GM19324 (cell line): Measurements from ENCODE around the gene NSUN2.

Source experiments
- ATAC-seq: cut with Tn5 transposase; IDR thresholded peaks from one replicate; pipeline ENCODE4 v1.9.1; 2021; ENCODE audit warnings: mild to moderate bottlenecking, moderate library complexity; ENCODE audit not compliant: unreplicated experiment, low FRiP score

Gene NSUN2

DNA sequence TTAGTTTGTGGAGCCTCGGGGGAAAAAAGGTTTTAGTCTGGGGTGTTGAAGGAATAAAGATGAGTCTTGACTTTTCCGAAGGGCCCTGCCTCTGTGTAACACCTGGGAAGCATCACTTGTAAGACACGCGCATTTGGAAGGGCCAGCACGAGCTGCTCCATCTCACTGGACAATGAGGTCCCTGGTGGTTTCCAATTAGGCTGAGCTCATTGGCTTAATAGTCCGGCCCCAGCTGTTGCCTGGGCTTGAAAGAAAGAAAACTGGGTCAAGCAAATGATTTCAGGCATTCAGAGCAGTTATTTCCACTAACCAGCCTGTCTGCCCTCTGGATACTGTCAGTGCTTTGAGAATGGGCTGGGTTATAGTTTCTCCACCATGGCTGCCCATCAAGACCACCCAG is 64.5 kb downstream of the NSUN2 start:
- no peak for ATAC-seq

DNA sequence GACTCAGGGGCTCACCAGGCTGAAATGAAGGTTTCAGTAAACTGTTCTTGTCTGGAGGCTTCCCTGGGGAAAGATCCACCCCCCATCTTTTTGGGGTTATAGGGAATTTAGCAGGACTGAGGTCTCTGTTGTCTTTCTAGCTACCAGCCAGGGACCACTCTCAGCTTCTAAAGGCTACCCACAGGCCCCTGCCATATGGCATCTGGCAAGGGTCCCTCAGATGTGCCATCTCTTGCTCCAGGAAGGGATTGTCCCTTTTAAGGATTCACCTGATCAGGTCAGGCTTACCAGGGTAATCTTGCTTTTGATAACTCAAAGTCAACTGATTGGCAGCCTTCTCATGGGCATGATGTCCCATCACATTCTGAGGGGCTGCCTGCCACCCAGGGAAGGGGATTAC is 65.0 kb downstream of the NSUN2 start:
- ATAC-seq: no peak

DNA sequence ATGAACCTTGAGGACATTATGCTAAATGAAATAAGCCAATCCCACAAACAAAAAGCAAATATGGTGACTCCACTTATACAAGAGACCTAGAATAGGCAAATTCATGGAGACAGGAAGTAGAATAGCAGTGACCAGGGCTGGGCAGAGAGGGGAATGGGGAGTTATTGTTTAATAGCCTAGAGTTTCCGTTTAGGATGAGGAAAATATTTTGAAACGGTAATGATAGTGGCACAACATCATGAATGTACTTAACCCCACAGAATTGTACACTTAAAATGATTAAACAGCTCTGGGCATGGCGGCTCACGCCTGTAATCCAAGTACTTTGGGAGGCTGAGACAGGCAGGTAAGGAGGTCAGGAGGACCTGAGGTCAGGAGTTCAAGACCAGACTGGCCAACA is 65.8 kb downstream of the NSUN2 start:
- no peak for ATAC-seq

DNA sequence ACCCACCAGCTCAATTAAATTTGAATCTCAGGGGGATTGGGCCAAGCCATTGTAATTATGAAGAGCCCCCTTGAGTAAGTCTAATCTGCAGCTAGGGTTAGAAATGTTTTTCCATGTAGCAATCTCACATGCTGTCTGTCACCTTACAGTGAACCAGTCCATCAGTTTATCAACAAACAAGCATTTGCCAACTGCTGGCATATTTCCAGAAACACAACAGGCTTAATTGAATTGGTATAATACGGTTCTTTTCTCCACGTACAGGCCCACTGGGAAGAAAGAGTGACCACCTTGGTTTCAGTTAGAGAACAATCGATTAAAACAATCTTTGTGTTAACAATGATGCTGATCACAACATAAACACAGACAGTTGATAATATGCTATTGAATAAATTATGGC is 67.4 kb downstream of the NSUN2 start:
- no peak for ATAC-seq

DNA sequence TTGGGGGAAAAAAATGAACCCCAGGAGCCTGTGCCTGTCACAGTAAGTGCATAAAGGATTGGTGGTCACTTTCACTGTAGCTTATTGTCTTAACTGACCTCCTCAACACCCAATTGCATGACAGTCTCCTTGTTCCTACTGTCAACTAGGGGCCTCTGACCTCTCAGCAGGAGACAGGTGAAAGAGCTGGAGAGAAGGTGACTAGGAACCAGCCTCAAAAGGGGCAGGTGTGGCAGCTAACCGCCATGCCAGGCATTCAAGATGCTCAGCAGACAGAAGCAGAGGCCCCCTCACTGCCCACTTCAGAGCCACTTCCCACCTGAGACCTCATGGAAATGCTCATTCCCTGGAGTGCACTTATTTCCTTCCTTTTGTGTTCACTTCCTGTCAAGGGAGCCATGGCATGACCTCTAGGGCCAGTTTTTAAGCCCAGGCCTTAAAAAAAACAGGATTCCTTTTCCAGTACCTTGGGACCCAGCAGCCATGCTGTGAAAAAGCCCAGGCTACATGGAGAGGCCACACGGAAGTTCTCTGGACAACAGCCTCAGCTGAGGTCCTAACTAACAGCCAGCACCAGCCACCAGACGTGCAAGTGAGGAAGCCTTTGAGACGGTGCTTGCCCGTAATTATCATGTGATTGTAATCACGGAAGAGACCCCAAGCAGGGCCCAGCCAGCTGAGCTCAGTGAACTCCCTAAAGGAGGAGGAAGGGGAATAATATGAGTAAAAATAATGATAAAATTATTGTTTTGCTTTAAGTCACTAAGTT is 74.9 kb downstream of the NSUN2 start:
- no peak for ATAC-seq

DNA sequence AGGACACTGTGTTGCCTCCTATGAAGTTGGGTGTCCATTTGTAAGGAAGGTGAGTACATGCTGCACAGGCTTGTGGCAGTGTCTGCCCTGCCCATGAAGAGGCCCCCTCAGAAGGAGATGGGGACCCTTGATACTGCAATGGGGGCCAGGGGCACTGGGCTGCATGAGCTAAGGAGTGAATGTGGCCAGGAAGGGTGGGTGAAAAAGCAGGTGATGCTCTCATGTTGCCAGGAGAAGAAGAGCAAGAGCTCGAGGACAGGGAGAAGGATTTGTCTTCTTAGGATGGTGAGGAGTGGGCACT is 76.1 kb downstream of the NSUN2 start:
- no peak for ATAC-seq

DNA sequence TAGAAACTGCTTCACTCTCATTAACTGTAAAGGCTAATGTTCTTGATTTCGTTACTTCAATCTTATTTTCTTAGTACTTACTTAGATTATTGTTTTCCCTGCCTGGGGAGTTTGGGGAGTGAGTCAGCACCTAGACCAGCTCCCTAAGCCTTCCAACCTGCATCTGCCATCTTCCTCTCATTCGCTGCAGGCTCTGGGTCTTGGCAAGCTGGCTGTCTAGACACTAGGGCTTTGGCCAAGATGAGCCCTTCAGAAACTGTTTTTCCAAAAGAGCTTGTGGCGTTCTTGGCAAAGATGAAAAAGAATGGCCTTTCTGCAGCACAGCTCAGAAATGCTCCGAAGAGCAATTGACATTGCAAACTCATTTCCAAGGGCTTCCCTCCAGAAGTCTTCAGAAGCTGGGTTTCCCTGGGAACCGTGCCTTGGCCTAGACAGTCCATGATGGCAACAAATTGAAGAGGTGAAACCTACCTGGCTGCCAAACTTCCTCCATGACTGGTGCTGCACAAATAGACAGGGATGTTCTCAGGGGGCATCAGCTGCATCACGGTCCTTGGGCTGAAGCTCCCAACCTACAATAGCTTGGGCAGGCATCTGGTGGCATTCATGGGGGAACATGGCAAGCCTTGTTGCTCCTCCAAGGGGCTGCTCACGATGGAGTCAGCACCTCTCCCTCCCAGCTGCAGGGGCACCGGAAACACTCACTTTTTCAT is 76.6 kb downstream of the NSUN2 start:
- ATAC-seq: no peak

DNA sequence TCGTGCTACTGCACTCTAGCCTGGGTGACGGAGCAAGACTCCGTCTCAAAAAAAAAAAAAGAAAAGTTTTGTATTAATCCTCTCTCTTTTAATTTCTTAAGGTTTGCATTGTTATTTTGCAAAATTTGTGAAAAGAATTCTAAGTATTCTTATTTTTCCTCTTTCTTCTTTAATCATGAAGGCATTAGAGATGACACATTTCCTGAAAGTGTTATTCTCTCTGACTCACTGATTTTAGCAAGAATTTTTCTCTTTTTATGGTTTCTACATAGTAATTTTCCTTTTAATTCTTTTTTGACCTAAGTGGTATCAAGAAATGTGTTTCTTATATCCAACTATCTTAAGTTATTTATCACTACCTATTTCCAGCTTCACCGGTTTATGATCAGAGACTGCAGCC is 78.0 kb downstream of the NSUN2 start:
- ATAC-seq: no peak

DNA sequence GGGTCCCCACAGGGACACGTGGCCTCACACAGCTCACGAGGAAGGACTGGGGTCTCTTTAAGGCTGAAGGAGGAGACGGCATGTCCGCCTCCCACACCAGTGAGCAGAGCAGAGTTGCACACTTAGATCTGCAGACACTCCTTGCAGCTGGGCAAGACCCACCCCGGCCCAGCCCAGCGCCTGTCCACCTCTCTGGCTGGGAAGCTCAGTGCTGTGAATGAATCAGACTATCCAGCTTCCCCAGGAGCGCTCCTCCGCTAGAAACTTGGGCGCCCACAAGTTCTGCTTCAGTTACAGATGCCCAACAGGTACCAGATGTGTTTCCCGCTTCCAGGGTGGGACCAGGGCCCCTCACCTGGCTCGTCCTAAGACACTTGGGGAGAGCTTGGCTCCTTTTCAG is 78.9 kb downstream of the NSUN2 start:
- ATAC-seq: no peak

DNA sequence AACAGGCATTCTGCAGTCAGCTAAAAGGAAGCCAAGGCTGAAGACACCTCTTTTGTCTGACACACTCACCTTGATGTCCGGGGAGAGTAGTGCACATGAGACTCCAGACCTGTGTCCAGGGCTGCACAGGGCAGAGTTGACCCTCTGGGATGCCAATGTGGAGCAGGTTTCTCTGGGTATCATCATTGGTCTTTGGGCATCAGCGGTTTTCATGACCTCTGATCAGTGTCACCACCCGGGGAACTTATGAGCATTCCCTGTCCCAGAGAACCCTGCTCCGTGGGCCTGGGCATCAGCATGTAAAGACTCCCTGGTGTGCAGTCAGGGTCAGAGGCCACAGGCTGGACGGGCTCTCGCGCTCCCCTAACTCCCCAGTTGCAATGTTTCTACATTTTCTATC is 80.2 kb downstream of the NSUN2 start:
- no peak for ATAC-seq

DNA sequence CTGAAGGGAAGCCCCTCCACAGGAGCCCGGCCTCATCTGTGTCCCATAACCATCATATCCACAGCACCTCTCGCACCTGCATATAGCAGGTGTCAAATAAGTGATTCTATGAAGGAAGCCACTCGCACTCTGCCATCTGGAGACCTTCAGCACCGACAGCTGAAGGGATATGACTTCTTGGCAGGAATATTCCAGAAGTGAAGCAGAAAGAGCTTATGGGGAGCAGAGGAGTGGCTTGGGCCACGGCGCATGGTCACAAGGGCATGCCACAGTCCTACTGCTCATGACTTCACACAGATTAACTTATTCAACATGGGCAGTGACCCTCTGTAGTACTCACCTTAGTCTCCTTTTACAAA is 80.9 kb downstream of the NSUN2 start:
- ATAC-seq: no peak

DNA sequence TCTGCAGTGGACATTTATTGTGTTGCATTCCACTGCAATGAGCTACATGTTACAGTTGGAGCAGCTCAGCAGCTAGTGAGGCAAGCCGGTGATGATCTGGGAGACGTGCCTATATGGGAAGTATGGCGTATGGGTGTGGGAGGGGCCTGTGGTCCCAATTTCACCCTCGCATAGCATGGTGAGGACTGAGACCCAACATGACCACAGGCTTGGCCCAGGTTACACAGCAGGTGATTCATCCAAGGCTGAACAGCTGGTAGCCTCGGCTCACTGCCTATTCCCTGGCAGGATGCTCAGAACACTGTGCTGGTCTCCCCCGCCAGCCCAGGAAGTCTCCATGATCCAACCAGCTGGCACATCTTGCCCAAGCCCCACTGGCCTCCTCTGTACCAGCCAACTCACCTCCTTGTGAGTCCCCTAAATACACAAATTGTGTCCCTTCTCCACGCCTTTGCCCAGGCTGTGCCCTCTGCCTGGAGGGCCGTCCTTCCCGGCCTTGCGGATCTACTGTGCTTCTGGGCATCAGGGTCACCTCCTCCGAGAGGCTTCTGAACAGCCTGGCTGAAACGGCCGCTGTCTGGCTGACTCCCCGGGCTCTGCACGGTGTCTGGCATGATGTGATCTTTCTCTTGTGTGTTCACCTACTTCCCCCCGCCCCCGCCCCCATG is 81.4 kb downstream of the NSUN2 start:
- no peak for ATAC-seq

DNA sequence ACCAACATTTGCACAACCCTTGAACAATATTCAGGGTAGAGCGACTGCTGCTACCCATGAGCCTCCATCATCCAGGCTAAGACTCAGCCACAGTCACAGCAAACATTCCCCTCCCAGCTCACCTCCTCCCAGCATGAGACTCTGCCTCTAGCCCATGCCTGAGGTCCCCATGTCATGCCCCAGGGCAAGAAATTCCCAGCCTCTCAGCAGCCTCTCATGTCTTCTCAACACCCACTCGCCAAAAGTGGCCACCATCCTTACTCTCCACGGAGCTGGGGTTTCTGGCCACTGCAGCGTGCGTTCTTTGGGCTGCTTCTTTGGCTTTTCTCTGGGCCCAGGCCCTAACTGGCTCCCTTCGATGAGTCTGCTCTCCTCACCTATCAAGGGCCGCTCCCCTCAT is 82.2 kb downstream of the NSUN2 start:
- no peak for ATAC-seq
